ENCODE data around the gene TAMM41.
"Not testable (repeated sequence)": the region's sequence is repeated elsewhere in the genome, so short reads cannot be mapped to it uniquely, and the experiment has no call there.

Gene TAMM41

GRCh38 chr3:11814663-11815062 lies 32.0 kb downstream of the TAMM41 start:
- DNase-seq: no peak

DNA sequence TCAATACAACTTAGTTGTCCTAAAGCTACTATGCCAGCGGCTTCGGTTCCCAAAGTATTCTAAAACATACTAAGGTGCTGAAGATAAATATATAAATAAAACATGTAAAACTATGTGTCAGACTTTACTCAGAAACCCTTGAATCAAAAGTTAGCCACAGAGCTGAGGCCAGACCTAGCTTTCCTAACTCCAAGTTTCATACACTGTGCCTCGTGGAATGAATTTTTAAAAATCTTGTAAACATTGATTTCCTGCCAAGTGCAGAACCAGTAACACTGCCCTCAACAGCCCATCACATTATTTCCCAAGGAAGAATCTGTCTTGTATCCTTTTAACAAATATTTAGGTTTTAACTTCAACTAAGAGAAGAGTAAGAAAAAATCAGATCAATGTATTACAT lies 36.4 kb downstream of the TAMM41 start:
- DNase-seq: no peak

DNA sequence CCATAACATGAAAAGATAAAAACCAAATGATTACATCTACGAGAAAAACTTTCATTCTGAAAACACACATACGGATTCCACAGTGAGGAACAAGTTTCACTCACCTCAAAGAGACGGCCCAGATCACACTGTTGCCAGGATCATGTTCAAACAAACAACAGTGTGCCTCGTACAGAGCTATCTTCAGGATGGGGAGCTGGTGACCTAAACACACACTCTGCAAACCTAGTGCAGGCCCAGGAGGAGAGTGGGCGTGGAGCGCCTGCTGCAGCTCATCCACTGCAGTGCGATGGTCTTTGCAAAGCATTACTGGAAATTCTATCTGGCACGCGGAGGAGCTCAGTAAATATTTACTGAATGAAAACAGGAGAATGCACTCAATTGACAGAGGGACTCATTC lies 38.5 kb downstream of the TAMM41 start:
- DNase-seq: peak; percentile 6

DNA sequence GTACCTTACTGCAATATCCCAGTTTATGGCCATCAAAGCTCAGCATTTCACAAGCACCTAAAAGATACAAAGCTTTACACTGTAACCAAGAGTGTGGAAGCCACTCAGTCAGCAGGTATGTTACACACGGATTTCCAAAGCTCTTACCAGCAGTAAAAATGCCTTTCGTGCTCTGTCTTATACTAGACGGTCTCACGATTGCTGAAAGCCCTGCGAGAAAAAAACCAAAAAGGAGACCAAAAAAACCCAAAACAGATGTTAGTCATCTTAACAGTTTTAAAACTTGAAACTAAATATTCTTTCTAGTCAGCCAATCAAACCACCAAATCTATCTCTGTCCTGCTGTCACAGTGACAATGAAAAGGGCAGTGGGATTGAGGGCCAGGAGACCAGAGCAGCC lies 39.0 kb downstream of the TAMM41 start:
- DNase-seq: no peak

GRCh38 chr3:11805716-11806115 lies 41.0 kb downstream of the TAMM41 start:
- DNase-seq: no peak

DNA sequence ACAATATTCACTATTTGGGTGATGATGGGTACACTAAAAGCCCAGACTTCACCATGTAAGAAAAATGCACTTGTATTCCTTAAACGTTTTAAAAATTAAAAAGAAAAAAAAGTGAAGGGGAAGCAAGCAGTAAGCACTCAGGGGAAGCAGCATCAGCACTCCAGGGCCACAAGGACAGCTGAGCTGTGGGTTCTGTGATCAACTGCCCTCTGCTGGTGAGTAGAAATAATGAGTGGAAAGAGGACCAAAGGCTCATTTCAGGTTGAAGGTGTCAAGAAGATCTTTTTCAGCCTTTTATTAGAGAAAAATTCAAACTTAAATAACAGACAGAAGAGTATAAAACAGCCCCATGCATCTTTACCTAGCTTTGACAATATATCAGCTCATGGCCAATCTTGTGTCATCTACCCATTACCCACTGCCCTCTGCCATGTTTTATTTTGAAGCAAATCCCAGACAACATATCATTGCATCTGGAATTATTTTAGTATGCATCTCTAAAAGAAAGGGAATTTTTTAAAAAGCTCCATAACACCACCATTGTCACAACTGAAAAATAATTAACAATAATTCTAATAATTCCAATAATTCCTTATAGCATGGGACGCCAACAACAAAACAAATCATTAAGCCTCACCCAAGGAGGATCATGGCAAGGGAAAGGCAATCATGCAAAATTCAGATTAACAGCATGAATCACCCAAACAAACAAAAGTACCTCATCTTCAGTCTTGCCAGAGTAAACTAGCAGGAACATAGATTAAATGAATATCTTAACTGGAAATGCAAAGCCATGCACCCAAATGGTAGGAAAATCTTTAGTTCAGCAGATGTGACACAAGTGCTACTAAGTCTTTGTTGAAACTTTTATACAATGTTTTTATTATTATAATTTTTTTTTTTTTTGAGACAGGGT lies 42.5 kb downstream of the TAMM41 start:
- peak; percentile 64 for DNase-seq

- no peak for DNase-seq
Measured at GRCh38 chr3:11799791-11800190, 46.9 kb downstream of the TAMM41 start.

DNA sequence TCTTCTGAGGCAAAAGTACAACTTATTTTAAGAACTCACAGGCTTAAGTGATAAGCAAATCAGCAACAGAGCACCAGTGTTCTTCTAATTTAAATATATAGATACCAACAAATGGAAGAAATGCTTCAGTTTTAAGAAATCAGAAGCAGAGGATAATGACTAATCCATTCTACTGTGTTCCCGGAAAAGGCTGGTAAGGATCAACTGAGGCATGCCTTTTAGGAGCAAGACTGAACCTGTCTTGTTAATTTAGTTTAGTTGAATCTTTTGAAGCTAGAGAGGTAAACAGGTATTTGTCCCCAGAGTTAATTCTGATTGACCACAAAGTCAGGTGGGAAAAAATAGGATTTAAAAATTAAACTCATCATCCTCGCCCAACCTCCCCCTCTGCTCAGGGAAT lies 51.8 kb downstream of the TAMM41 start:
- no peak for DNase-seq

GRCh38 chr3:11791339-11792200 lies 55.1 kb downstream of the TAMM41 start:
- DNase-seq: no peak

DNA sequence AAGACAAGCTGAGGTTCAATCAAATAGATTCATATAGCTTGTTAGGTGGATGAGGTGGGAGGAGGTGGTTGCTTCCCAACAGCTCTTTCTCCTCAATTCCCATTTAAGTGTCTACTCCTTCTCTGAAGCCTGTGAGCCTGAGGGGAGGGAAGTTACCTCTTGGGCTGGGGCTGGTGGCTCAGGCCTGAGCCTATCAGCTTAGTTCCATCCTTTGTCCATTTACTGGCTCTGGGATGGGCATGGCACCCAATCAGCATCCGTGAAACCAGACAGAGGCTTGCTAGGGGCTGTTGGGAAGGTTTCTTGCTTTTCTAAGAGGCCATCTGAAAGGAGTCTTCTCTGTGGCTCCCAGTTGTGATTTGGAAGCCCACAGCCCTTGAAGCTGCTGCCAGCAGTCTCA lies 57.3 kb downstream of the TAMM41 start:
- DNase-seq: no peak

DNA sequence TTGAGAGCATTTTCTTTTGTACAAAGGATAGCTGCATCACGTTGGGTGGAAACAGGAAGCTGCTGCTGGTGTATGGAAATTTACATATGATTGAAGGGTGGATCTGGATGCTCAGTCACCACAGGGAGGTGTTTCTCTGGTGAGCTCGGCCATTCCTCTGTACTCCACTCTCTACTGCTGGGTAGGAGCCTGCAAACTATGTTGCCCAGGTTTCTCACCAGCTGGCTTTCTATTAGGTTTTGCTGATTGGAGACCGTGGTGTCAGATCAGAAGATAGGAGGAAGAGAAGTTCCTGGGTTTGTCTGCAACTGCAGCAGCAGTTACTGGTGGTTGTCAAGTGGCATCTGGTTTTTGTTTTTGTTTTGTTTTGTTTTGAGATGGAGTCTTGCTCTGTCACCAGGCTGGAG lies 61.7 kb downstream of the TAMM41 start:
- DNase-seq: peak; percentile 33

GRCh38 chr3:11780341-11780740 lies 66.3 kb downstream of the TAMM41 start:
- no peak for DNase-seq

DNA sequence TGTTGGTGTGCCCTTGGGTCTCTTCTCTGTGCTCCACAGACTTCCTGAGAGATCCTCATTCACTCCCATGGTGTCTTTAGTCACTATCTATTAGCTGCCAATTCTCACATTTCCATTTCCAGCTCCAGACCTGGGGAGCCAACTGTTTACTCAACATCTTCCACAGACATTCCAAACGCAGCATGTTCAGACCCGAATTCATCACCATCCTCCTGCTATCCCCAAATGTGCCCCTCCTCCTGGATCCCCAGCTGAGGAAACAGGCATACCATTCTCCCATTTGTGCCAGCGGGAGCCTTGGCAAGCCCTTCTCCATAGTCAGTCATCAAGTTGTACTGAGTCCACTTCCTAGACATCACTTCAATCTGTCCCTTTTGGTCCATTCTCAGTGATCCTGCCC lies 67.1 kb downstream of the TAMM41 start:
- no peak for DNase-seq

- DNase-seq: no peak
Measured at GRCh38 chr3:11778248-11778647, 68.4 kb downstream of the TAMM41 start.

- DNase-seq: no peak
Measured at GRCh38 chr3:11776346-11776745, 70.3 kb downstream of the TAMM41 start.

DNA sequence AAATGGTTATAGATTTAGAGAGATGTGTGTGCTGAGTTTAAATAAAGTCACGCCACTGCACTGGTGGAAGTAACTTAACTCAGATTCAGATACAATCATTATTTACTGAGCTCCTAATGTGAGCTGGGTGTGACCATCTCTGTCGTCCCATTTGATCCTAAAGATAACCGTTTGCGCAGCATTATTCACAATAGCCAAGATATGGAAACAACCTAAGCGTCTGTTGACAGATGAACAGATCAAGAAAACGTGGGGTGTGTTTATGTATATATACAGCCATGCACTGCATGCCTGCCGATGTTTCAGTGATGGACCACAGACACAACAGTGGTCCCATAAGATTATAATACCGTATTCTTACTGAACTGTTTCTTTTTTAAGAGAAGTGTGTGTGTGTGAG lies 71.2 kb downstream of the TAMM41 start:
- no peak for DNase-seq

- no peak for DNase-seq
Measured at GRCh38 chr3:11774296-11774877, 72.3 kb downstream of the TAMM41 start.

DNA sequence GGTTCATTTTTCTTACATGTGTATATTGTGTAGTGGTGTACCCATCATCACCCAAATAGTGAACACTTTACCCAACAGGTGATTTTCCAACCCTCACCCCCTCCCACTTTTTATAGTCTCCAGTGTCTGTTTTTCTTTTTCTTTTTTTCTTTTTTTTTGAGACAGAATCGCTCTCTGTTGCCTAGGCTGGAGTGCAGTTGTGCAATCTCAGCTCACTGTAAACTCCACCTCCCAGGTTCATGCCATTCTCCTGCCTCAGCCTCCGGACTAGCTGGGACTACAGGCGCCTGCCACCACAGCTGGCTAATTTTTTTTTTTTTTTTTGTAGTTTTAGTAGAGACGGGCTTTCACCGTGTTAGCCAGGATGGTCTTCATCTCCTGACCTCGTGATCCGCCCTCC lies 74.8 kb downstream of the TAMM41 start:
- DNase-seq: not testable (repeated sequence)

DNA sequence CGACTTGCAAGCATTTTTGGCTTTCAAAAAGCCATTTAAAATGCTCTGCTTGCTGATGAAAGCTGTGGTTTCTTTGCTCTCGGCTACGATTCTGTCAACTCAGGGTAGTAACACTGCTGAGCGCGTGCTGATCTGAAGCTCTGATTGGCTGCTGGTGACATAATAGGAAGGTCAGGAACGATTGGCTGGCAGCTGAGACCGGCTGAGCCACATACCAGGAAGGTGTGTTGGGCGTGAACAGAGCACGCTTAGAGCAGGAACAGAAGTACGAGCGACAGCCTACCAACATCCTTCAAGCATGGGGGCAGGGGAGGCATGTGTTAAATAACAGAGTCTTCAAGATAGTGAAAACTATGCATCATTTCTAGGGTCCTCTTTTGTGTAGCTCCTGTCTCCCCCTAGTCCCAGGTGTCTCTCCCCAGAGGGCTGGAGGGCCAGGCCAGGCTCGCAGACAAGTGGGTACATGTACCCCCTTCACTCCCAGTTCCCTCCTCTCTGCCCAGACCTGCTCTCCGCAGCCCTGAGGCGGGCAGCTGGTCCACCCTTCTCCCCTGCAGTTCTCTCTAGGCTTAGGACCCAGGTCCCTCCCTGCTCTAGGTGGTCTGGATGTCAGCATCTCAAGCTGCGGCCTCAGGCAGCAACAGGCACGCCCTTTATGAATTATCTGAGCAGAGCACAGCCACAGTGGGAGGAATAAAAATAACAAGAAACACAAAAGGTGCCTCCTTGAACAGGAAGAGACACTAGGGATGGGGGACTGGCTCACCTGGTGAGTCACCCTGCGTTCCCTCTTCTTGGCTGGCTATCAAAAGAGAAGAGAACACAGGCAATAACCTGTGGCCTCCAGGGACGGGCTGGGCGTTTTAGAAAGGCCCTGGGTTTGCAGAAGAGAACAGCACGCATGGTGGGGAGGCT lies 76.0 kb downstream of the TAMM41 start:
- DNase-seq: peak; percentile 91

DNA sequence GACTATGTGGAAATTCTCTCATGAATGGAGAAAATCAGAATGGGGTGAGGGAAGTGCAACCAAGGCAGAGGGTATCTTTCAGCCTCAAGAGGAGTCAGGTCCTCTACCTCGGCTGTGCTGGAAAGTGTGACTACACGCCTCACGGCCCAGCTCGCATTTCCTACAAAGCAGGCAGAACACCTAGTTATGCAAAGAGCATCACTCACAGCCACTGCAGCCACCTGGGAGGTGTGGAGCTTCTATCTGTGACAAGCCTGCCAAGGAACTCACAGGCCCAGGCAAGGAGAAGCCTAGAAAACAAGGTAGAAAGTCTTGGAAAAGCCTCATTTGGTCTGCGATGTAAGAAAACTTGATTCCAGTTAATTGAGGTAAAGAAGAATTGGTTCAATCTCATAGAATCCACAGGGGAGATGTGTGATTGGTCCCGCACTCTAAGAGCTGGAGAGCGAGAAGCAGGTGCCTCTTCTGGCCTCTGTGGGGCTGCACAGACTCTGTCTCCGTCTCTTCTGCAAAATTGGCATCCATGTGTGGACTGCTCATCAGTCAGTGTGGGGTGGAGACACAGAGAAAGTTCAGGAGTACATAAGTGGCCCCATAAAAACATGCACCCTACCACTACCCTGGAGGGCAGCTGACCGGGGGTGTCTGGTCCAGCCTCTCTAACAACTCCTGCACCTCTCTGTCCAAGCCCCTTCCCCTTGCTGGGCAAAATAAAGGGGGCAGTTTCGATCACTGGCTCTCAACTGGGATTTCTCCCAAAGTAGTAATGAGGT lies 76.8 kb downstream of the TAMM41 start:
- no peak for DNase-seq

- DNase-seq: no peak
Measured at GRCh38 chr3:11768604-11769003, 78.1 kb downstream of the TAMM41 start.

GRCh38 chr3:11764931-11765363 lies 81.7 kb downstream of the TAMM41 start:
- peak; percentile 82 for DNase-seq

All from activated CD4-positive, alpha-beta T cell treated with anti-CD3 and anti-CD28 coated beads, Interleukin-2, amount 50 U/mL, for 16 hours (primary cell).